ENCODE results near the gene ZP1.

DNA sequence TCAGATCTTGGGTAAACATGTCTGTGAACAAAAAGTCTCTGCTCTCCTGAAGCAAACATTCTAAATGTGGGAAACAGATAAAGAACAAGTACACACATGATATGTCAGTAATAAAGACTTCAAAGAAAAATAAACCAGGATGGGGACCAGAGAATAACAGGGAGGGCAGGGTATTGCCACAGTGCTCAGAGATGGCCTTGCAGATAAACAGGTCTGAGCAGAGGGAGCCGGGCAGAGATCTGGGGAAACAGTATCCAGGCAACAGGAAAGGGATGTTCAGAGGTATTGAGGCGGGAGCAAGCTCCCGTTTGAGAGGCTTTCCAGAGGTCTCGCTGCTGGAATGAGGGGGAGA is 22.5 kb upstream of the ZP1 start:
- TF ChIP-seq POLR2AphosphoS5 (IDR thresholded peaks at IDR 0.05): no peak
- TF ChIP-seq, protein P1, sequence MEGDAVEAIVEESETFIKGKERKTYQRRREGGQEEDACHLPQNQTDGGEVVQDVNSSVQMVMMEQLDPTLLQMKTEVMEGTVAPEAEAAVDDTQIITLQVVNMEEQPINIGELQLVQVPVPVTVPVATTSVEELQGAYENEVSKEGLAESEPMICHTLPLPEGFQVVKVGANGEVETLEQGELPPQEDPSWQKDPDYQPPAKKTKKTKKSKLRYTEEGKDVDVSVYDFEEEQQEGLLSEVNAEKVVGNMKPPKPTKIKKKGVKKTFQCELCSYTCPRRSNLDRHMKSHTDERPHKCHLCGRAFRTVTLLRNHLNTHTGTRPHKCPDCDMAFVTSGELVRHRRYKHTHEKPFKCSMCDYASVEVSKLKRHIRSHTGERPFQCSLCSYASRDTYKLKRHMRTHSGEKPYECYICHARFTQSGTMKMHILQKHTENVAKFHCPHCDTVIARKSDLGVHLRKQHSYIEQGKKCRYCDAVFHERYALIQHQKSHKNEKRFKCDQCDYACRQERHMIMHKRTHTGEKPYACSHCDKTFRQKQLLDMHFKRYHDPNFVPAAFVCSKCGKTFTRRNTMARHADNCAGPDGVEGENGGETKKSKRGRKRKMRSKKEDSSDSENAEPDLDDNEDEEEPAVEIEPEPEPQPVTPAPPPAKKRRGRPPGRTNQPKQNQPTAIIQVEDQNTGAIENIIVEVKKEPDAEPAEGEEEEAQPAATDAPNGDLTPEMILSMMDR (IDR thresholded peaks at IDR 0.05): no peak

Measured in breast epithelium (tissue), 3 donors.